Right lobe of liver (tissue), 6 donors: ENCODE measurements around the gene PACC1. TPM values are rescaled to one million over a fixed set of nuclear protein-coding genes. Genes with fewer than 3 reads are reported as not detected.

Source experiments
- ATAC-seq, 4 donors: fragments of 200-7000 bp; cut with Tn5 transposase; one replicate each; pipeline ENCODE4 v1.9.1; 2020; ENCODE audit warnings: mild to moderate bottlenecking in 4 of 4, moderate library complexity in 4 of 4
- DNase-seq, 3 donors: peaks; one replicate each; pipeline ENCODE4 v3.0.0-alpha.2; 2020
- H3K27ac ChIP-seq, 3 donors: fragments of 200-600 bp; one replicate each; pipeline ENCODE4 v1.8.0; 2022
- H3K27me3 ChIP-seq, 2 donors: fragments of 200-600 bp; one replicate each; pipeline ENCODE4 v1.8.0; 2022
- H3K36me3 ChIP-seq, 4 donors: fragments of 200-600 bp; sonication (generic) in 1 of 4; one replicate each; pipeline versions ENCODE4 v1.5.1 to v1.8.0; 2017 to 2022; ENCODE audit warnings: control low read depth in 1 of 4
- H3K4me1 ChIP-seq, 4 donors: fragments of 200-600 bp; sonication (generic) in 1 of 4; one replicate each; pipeline versions ENCODE4 v1.5.1 to v1.8.0; 2017 to 2022; ENCODE audit warnings: control low read depth in 1 of 4
- H3K4me3 ChIP-seq, 3 donors: fragments of 200-600 bp; one replicate each; pipeline ENCODE4 v1.8.0; 2022
- H3K9me3 ChIP-seq, 4 donors: fragments of 200-600 bp; sonication (generic) in 1 of 4; one replicate each; pipeline versions ENCODE4 v1.5.1 to v1.8.0; 2017 to 2022; ENCODE audit warnings: control low read depth in 1 of 4
- CTCF ChIP-seq, 4 donors: fragments of 200-600 bp in 3 of 4; fragments of 450-650 bp in 1 of 4; IDR thresholded peaks; one replicate each; pipeline versions ENCODE4 v1.5.1 to v1.8.0; 2016 to 2022; ENCODE audit warnings: antibody characterized with exemption in 4 of 4, mild to moderate bottlenecking in 2 of 4
- POLR2A ChIP-seq: fragments of 450-650 bp; IDR thresholded peaks from one replicate; pipeline ENCODE4 v1.6.1; 2017; ENCODE audit warnings: antibody characterized with exemption, mild to moderate bottlenecking
- WGBS: methylation state at CpG from one replicate; pipeline ENCODE4 v1.1.6; 2018; ENCODE audit warnings: low coverage, low lambda C conversion rate; ENCODE audit not compliant: insufficient coverage; ENCODE audit errors: missing lambda C conversion rate; 5-methylcytosine and 5-hydroxymethylcytosine counted together
- intact Hi-C, 2 donors: fragments of 100-400 bp; cut with DNase I; formaldehyde crosslinking; loops; one replicate each; pipeline versions ENCODE4 v1.11.2 to v1.14.1; 2022
- total RNA-seq, 6 experiments: library from RNA; depleted of rRNA in 2 of 6; stranded (reverse); fragments of >200 nt in 2 of 6; fragmentation: NEBNext Ultra II Directional in 3 of 6; extraction: Animal tissue kit (Norgen Biotek cat#: 25700) in 3 of 6; gene quantifications; one replicate each; pipeline versions ENCODE4 v1.1.0 to v1.2.4, GENCODE V29; 2016 to 2023
- donor health status: DM: no; HTN: yes; CAD: no.
- donor health status: DM: no; HTN: no; CAD: no.
- donor health status: DM: no; HTN: no; CAD: no.
- donor health status: DM: no; HTN: yes; CAD: no.
- donor health status: DM: no; HTN: yes; CAD: no.

The PACC1 gene
- total RNA-seq, 6 experiments from 2014 or later, result 0.88 to 3.3 (median 1.7) TPM

GRCh38 chr1:212431644-212432043, 17.0 kb upstream of the PACC1 start:
- Histone ChIP-seq H3K27me3 (no peaks in the 10 kb centered on the region), H3K27ac (no peak overlapping the region)
- 92% methylated on average over 8 of the region's 9 CpGs for WGBS

GRCh38 chr1:212430955-212431394, 16.3 kb upstream of the PACC1 start:
- Histone ChIP-seq H3K27ac (no peak overlapping the region), H3K9me3 (no peaks in the 10 kb centered on the region), H3K27me3 (no peaks in the 10 kb centered on the region), H3K36me3 (no peaks in the 10 kb centered on the region), H3K4me3 (no peak overlapping the region), H3K4me1 (peaks cover 0 to 5% (median 0%) of the 10 kb centered on the region in 4 donors)
- DNase-seq, result no peak
- ATAC-seq, result no peak
- TF ChIP-seq CTCF (IDR thresholded peaks at IDR 0.05) (no peak), POLR2A (no peak)
- 70% methylated on average over 3 of the region's 3 CpGs for WGBS
- intact Hi-C loops, result no loop called here

More at GRCh38 chr1:212431644-212432043, 17.0 kb upstream of the PACC1 start:
- TF ChIP-seq POLR2A, result no peak
- intact Hi-C loops, result no loop called here
- Histone ChIP-seq H3K4me1 (peaks cover 0 to 5% (median 0%) of the 10 kb centered on the region in 4 donors), H3K9me3 (no peaks in the 10 kb centered on the region), H3K36me3 (no peaks in the 10 kb centered on the region), H3K4me3 (no peak overlapping the region)
- ATAC-seq (no peak), DNase-seq (no peak)

GRCh38 chr1:212430416-212430815, 15.7 kb upstream of the PACC1 start:
- WGBS, result 77% methylated on average over 2 of the region's 2 CpGs
- no peaks in the 10 kb centered on the region for H3K9me3 ChIP-seq
- H3K4me1 ChIP-seq, result peaks cover 0 to 5% (median 0%) of the 10 kb centered on the region in 4 donors
- DNase-seq (no peak), ATAC-seq (no peak)
- H3K4me3 ChIP-seq, result no peak overlapping the region
- intact Hi-C loops, result no loop called here
- no peak for TF ChIP-seq POLR2A
- TF ChIP-seq CTCF (IDR thresholded peaks at IDR 0.05), result no peak
- no peak overlapping the region for H3K27ac ChIP-seq
- no peaks in the 10 kb centered on the region for H3K36me3 ChIP-seq
- no peaks in the 10 kb centered on the region for H3K27me3 ChIP-seq

- H3K9me3 ChIP-seq, result no peaks in the 10 kb centered on the region
Measured at GRCh38 chr1:212428496-212428895, 13.8 kb upstream of the PACC1 start.

GRCh38 chr1:212423879-212424278, 9.2 kb upstream of the PACC1 start:
- no peaks in the 10 kb centered on the region for H3K4me1 ChIP-seq
- no peaks in the 10 kb centered on the region for H3K27me3 ChIP-seq
- H3K27ac ChIP-seq, result no peak overlapping the region
- no peaks in the 10 kb centered on the region for H3K9me3 ChIP-seq
- intact Hi-C loops, result no loop called here
- no peak for TF ChIP-seq POLR2A
- TF ChIP-seq CTCF (IDR thresholded peaks at IDR 0.05), result no peak
- WGBS, result 54% methylated on average over 3 of the region's 3 CpGs
- no peaks in the 10 kb centered on the region for H3K36me3 ChIP-seq
- no peak overlapping the region for H3K4me3 ChIP-seq
- ATAC-seq (no peak), DNase-seq (no peak)

More at GRCh38 chr1:212428496-212428895, 13.8 kb upstream of the PACC1 start:
- no peak for TF ChIP-seq CTCF (IDR thresholded peaks at IDR 0.05)
- H3K36me3 ChIP-seq, result no peaks in the 10 kb centered on the region
- H3K27me3 ChIP-seq, result no peaks in the 10 kb centered on the region
- ATAC-seq (no peak), DNase-seq (no peak)
- 38% methylated on average over 5 of the region's 5 CpGs for WGBS
- intact Hi-C loops, result no loop called here
- H3K4me1 ChIP-seq, result peaks cover 0 to 5% (median 0%) of the 10 kb centered on the region in 4 donors
- H3K27ac ChIP-seq, result no peak overlapping the region
- H3K4me3 ChIP-seq, result no peak overlapping the region
